C4-2B (cell line): Measurements from ENCODE around the gene WNT2.

Experiments
- ZFX ChIP-seq: fragments of 450-650 bp; IDR thresholded peaks from 2 replicates; pipeline ENCODE4 v1.6.1; 2017
- TF ChIP-seq, protein P1 (sequence below): fragments of 450-650 bp; conservative IDR thresholded peaks from 2 replicates; pipeline ENCODE4 v1.5.1; 2017; ENCODE audit warnings: mild to moderate bottlenecking

DNA sequence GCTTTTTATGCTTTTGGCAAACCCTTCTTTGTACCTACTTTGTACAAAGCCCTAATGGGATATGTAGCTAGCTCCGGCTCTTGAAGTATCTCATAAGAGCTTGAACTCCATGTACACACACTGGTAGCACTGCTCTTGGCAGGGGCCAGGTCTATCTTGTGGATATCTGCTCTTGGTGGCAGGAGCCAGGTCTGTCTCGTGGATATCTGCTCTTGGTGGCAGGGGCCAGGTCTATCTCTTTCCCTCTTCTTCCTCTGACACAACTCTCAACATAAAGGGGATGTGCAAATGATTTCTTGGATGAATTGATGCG lies 91.9 kb downstream of the WNT2 start:
- TF ChIP-seq, protein P1, sequence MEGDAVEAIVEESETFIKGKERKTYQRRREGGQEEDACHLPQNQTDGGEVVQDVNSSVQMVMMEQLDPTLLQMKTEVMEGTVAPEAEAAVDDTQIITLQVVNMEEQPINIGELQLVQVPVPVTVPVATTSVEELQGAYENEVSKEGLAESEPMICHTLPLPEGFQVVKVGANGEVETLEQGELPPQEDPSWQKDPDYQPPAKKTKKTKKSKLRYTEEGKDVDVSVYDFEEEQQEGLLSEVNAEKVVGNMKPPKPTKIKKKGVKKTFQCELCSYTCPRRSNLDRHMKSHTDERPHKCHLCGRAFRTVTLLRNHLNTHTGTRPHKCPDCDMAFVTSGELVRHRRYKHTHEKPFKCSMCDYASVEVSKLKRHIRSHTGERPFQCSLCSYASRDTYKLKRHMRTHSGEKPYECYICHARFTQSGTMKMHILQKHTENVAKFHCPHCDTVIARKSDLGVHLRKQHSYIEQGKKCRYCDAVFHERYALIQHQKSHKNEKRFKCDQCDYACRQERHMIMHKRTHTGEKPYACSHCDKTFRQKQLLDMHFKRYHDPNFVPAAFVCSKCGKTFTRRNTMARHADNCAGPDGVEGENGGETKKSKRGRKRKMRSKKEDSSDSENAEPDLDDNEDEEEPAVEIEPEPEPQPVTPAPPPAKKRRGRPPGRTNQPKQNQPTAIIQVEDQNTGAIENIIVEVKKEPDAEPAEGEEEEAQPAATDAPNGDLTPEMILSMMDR, result no peak
- no peak for TF ChIP-seq ZFX
